Measurements from ENCODE around the gene ANO9. TPM values are rescaled to one million over a fixed set of nuclear protein-coding genes. Genes with fewer than 3 reads are reported as not detected.

The ANO9 gene
- total RNA-seq, 1 donor from 2014 or later = 10.7 TPM

Other genes starting within 250 kb of the ANO9 start
- not detected in 2 replicates for gene SCGB1C1, start 248.9 kb downstream of the ANO9 start, total RNA-seq
- gene BET1L, start 234.6 kb downstream of the ANO9 start, total RNA-seq = 13.4 and 17.3 TPM in 2 replicates
- gene RIC8A, start 234.3 kb downstream of the ANO9 start, total RNA-seq = 127 and 140 TPM in 2 replicates
- 7.1 and 9.0 TPM in 2 replicates for gene SIRT3, start 205.7 kb downstream of the ANO9 start, total RNA-seq
- gene PSMD13, start 205.0 kb downstream of the ANO9 start, total RNA-seq = 160 and 183 TPM in 2 replicates
- gene NLRP6, start 163.6 kb downstream of the ANO9 start, total RNA-seq = not detected in 2 replicates
- gene PGGHG, start 152.9 kb downstream of the ANO9 start, total RNA-seq = 15.1 and 28.4 TPM in 2 replicates
- not detected in 2 replicates for gene IFITM5, start 142.5 kb downstream of the ANO9 start, total RNA-seq
- gene IFITM2, start 134.2 kb downstream of the ANO9 start, total RNA-seq = 69.8 and 135 TPM in 2 replicates
- gene IFITM1, start 128.0 kb downstream of the ANO9 start, total RNA-seq = 0.37 and 3.4 TPM in 2 replicates
- 41.4 and 80.2 TPM in 2 replicates for gene IFITM3, start 121.2 kb downstream of the ANO9 start, total RNA-seq
- 0.42 and 5.6 TPM in 2 replicates for gene B4GALNT4, start 72.5 kb downstream of the ANO9 start, total RNA-seq
- 0.09 and 0.68 TPM in 2 replicates for gene PKP3, start 47.8 kb downstream of the ANO9 start, total RNA-seq
- 43.2 and 52.2 TPM in 2 replicates for gene SIGIRR, start 27.0 kb downstream of the ANO9 start, total RNA-seq
- gene PTDSS2, start 8.3 kb upstream of the ANO9 start, total RNA-seq = 34.5 and 50.2 TPM in 2 replicates
- 257 and 310 TPM in 2 replicates for gene RNH1, start 65.2 kb upstream of the ANO9 start, total RNA-seq
- 51.6 and 70.2 TPM in 2 replicates for gene HRAS, start 93.6 kb upstream of the ANO9 start, total RNA-seq
- gene LRRC56, start 95.5 kb upstream of the ANO9 start, total RNA-seq = 0.56 and 0.68 TPM in 2 replicates
- 1.3 and 2.6 TPM in 2 replicates for gene LMNTD2, start 118.7 kb upstream of the ANO9 start, total RNA-seq
- gene RASSF7, start 119.0 kb upstream of the ANO9 start, total RNA-seq = 21.3 and 25.2 TPM in 2 replicates
- 27.7 and 31.4 TPM in 2 replicates for gene PHRF1, start 134.5 kb upstream of the ANO9 start, total RNA-seq
- 16.8 and 24.2 TPM in 2 replicates for gene IRF7, start 173.9 kb upstream of the ANO9 start, total RNA-seq
- not detected in 2 replicates for gene CDHR5, start 182.9 kb upstream of the ANO9 start, total RNA-seq
- gene SCT, start 185.2 kb upstream of the ANO9 start, total RNA-seq = not detected in 2 replicates
- under 0.01 TPM in 1 of 2 replicates, not detected in the other for gene DRD4, start 195.3 kb upstream of the ANO9 start, total RNA-seq